Measurements from ENCODE around the gene MCTP1.

- TF ChIP-seq CTCF (IDR thresholded peaks at IDR 0.05; ENCODE audit: insufficient read depth, low read length) (no peak), POLR2AphosphoS5 (IDR thresholded peaks at IDR 0.05; ENCODE audit: low read depth) (no peak), SPI1 (IDR thresholded peaks at IDR 0.05; ENCODE audit: borderline replicate concordance, low read depth) (no peak), GABPA (IDR thresholded peaks at IDR 0.05; ENCODE audit: low read depth) (no peak), REST (IDR thresholded peaks at IDR 0.05; ENCODE audit: insufficient replicate concordance, low read depth) (no peak)
Observed at GRCh38 chr5:94788527-94788926, 496.4 kb downstream of the MCTP1 start.
